Testis (tissue), 2 donors: ENCODE data around the gene MSLN.
"Not testable (repeated sequence)": the region's sequence is repeated elsewhere in the genome, so short reads cannot be mapped to it uniquely, and the experiment has no call there.

ENCODE experiments used
- POLR2A ChIP-seq: fragments of 450-650 bp; IDR thresholded peaks from one replicate; pipeline ENCODE4 v1.6.1; 2017; ENCODE audit warnings: antibody characterized with exemption, mild to moderate bottlenecking, moderate library complexity
- TF ChIP-seq, protein P1 (sequence below), 3 experiments: fragments of 450-650 bp in 2 of 3; fragments of 200-600 bp in 1 of 3; sonication (generic) in 1 of 3; IDR thresholded peaks; one replicate each; pipeline ENCODE4 v1.5.1; 2016 to 2019; ENCODE audit warnings: antibody characterized with exemption in 3 of 3, mild to moderate bottlenecking in 2 of 3, moderate library complexity in 1 of 3

DNA sequence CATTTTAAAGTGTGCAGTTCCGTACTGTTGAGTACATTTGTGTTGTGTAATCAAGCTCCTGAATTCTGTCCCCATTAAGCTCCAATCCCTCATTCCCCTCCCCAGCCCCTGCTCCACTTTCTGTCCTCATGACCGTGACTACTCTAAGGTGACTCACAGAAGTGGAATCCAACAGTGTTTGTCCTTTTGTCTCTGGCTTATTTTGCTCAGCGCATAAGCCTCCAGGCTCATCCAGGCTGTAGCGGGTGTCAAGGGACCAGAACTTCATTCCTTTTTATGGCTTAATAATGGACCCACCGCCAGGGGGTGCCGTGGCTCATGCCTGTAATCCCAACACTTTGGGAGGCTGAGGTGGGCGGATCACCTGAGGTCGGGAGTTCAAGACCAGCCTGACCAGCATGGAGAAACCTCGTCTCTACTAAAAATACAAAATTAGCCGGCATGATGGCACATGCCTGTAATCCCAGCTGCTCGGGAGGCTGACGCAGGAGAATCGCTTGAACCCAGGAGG, 47.7 kb upstream of the MSLN start:
- TF ChIP-seq POLR2A, result not testable (repeated sequence)
- TF ChIP-seq, protein P1, sequence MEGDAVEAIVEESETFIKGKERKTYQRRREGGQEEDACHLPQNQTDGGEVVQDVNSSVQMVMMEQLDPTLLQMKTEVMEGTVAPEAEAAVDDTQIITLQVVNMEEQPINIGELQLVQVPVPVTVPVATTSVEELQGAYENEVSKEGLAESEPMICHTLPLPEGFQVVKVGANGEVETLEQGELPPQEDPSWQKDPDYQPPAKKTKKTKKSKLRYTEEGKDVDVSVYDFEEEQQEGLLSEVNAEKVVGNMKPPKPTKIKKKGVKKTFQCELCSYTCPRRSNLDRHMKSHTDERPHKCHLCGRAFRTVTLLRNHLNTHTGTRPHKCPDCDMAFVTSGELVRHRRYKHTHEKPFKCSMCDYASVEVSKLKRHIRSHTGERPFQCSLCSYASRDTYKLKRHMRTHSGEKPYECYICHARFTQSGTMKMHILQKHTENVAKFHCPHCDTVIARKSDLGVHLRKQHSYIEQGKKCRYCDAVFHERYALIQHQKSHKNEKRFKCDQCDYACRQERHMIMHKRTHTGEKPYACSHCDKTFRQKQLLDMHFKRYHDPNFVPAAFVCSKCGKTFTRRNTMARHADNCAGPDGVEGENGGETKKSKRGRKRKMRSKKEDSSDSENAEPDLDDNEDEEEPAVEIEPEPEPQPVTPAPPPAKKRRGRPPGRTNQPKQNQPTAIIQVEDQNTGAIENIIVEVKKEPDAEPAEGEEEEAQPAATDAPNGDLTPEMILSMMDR (IDR thresholded peaks at IDR 0.05), result peak; percentile 7 to 27 (median 18)
